Left cardiac atrium (tissue), 4 donors: ENCODE data around the gene CYP1A2. TPM values are rescaled to one million over a fixed set of nuclear protein-coding genes. Genes with fewer than 3 reads are reported as not detected.

Experiments
- ATAC-seq, 2 donors: fragments of 200-7000 bp; cut with Tn5 transposase; one replicate each; pipeline ENCODE4 v1.9.1; 2020; ENCODE audit warnings: mild to moderate bottlenecking in 2 of 2, moderate library complexity in 2 of 2
- DNase-seq: peaks from one replicate; pipeline ENCODE4 v3.0.0-alpha.2; 2020
- intact Hi-C, 2 donors: fragments of 100-400 bp; cut with DNase I; formaldehyde crosslinking; loops; one replicate each; pipeline versions ENCODE4 v1.14.1 to v1.15.1; 2022 to 2023
- total RNA-seq, 2 donors: library from RNA; stranded (reverse); fragmentation: NEBNext Ultra II Directional; extraction: Animal tissue kit (Norgen Biotek cat#: 25700); gene quantifications; one replicate each; pipeline ENCODE4 v1.2.1, GENCODE V29; 2021
- donor health status: DM: no; HTN: yes; CAD: no.
- donor health status: DM: no; HTN: yes; CAD: no; lungs with severe emphysema.
- donor health status: DM: yes; HTN: yes; CAD: no.
- donor health status: Dilated cardiomyopathy.

Gene CYP1A2
- total RNA-seq, 2 donors from 2014 or later: 0.12 TPM; not detected in 1

DNA sequence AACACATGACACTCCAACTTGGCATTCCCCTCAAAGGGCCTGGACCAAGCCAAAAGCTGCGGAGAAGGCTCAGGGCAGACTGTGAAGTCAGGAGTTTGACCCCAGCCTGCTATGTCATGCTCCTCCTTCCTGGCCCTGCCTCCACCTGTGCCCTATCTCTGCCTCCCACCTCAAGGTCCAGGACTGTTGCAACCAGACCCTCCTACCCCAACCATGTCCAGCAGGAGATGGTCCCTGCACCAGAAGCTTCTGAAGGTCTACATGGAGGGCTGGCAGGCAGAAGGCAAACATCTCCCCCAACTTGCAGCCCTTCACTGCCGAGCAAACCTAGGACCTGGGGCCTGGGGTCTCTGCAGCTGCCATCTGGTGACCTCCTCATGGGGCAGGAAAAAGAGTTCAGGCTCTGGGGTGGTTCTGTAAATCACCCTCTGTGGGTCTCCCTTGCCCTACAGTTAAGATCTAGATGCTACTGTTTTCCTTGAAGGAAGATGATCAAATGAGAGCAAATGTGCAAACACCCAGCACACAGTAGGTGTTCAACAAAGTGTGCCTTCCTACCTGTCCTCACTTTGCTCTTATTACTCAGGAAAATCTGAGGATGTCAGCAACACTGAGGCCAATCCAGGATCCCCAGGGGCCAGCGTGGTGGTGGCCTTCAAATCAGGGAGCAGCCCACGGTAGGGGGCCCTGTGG is 21.7 kb downstream of the CYP1A2 start:
- no peak for ATAC-seq
- DNase-seq: no peak
- intact Hi-C loops: loop anchor here (2.0 to 5.0 kb wide), 3 partner anchors 64 to 180 kb away; no protein-coding TSS in a partner anchor

DNA sequence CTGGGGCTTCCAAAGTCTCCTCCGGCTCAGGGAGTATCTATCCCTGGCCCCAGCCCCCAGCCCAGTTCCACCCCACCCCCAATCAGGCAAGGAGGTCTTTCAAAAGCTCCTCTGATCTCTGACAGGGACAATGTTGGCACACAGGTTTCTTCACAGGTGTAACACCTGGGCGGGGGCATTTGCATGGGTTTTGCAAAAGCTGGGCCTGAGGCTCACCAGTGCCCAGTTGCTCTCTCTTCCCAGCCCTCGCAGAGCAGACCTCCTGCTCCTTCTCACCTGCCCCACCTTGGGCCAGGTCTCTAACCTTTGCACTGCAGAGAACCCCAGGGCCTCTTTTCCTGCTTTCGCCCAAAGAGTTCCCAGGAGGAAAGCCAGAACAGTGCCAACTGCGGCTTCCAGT is 24.7 kb downstream of the CYP1A2 start:
- DNase-seq (no peak), ATAC-seq (no peak)
- intact Hi-C loops: loop anchor here in 1 of 2 donors (5.0 kb wide), 1 partner anchor 174 kb away; no protein-coding TSS in a partner anchor

DNA sequence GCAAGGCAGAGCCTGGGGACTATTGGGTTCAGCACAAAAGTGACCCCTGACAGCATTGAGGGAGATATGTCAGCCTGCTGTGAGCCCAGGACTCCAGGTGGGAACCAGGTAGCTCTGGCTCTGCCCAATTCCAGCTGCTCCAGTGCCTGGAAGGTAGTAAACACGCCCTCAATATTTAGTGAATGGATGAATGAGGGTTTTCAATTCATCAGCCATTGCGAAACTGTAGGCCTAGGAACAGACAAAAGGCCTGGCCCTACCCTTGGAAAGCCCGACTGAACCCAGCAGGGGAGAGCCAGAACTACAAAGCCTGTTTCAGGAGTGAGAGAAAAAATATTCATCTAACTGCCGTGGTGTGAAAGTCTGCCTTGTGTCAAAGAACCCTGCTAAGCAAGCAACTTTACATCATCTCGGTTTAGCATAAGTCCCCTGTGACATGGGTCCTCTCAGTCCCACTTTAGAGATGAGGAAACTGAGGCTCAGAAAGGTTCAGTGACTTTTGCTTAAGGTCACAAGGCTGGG is 25.1 kb downstream of the CYP1A2 start:
- intact Hi-C loops: loop anchor here in 1 of 2 donors (5.0 kb wide), 1 partner anchor 174 kb away; no protein-coding TSS in a partner anchor
- ATAC-seq (no peak), DNase-seq (no peak)

DNA sequence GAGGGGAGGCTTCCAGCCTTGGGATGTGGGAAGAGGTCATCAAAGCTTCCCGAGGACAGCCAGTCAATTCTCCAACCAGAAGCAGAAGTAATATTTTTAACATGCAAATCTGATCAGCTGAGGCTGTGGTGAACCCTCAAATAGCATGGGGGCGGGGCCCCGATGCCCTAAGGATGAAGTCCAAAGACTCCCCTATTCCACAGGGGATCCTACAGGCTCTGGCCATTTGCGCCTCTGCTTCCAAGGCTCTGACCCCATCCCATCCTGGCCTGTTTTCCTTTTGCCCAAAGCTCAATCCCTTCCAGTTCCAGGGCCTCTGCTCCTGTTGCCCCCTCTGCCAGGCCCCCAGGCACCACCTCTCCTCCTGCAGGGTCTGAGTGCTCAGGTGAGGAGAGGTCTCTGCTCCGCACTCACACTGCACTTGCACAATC is 26.5 kb downstream of the CYP1A2 start:
- no peak for DNase-seq
- intact Hi-C loops: no loop called here
- ATAC-seq: no peak

DNA sequence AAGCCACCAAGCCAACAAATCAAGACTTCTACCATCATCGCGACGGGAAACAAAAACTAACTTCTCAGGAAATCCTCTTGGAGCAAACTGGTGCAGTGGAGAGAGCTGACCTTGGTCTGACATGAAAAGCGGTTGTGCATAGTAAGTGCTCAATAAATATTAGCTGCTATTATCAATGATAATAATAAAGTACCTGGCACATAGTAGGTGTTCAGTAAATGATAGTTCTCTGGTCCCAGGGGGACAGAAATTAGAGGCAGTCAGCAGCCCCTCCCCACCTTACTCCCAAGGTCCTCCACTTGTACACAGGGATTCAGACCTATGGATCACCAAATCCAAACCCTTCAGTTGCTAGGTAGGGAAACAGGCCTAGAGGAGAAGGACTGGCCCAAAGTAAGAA is 27.2 kb downstream of the CYP1A2 start:
- no peak for ATAC-seq
- intact Hi-C loops: no loop called here

DNA sequence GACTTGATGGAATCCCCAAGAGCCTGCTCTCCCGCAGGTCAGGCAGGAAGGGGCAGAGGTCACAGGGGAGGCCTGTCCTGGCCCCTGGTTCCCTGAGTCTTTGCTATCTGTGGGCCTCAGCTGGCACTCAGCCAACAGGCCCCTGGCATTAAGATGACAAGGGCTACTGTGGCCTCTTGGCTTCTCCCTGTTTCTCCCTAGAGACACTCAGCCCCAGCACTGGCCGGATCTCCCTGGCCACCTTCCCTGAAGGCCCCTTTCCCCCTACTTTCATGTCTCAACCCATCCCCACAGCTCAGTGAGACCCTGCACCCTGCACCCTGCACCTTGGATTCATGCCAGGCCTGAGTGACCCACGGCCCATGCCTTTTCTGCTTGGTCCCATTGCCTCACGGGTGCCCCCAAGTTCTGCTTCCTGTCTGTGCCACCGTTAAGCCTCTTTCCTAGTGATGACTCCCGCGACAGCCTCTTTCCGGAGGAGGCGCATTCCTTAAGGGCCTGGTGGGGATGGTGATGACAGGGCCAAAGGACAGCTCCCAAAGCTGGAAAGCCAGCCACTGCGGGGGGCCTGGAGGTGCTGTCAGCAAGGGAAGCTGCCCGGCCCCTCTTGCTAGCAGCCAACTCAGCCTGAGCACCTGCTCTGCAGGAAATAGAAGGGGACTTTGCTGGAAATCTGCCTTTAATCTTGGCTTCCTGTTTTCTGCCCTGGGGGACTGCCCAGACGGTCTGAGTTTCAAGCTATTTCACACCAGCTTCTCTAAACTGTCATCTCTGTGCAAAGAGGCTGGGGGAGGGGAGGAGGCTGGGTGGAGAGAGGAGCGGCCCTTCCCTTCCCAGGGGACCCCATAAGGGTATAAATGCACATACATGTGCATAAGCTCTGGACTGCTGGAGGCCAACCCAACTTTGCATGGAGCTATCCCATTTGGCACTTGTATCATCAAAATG is 28.4 kb downstream of the CYP1A2 start:
- DNase-seq (peak; percentile 49), ATAC-seq (peak; percentile 28 to 56)
- intact Hi-C loops: no loop called here

More for the DNA sequence above, 27.2 kb downstream of the CYP1A2 start:
- DNase-seq: no peak

DNA sequence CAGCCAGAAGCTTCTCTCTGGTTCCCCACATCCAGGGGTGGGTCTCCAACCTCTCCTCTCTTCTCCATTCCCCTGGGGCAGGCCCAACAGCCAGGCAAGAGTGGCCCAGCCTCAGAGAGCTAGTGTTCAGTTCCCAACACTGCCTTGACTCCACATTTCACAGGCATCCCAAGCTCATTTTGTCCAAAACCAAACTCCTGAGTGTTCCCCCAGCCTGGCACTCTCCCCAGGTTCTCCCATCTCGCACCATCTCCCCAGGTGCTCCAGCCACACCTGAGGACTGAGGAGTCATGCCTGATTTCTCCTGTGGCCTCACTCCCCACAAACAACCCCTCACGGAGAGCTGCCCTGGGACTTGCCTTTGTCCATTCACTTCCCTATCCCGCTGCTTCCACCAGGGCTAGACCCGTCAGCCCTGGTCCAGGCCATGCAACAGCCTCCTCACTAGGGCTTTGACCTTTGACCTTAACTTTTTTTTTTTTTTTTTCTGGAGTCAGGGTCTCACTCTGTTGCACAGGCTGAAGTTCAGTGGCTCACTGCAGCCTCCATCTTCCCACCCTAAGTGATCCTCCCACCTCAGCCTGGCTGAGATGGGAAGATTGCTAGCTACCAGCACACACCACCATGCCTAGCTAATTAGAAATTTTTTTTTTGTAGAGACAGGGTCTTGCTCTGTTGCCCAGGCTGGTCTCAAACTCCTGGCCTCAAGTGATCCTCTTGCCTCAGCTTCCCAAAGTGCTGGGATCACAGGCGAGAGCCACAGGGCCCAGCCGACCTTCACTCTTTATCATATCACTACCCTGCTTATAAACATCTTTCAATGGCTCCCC is 29.3 kb downstream of the CYP1A2 start:
- no peak for ATAC-seq
- no peak for DNase-seq
- intact Hi-C loops: no loop called here

DNA sequence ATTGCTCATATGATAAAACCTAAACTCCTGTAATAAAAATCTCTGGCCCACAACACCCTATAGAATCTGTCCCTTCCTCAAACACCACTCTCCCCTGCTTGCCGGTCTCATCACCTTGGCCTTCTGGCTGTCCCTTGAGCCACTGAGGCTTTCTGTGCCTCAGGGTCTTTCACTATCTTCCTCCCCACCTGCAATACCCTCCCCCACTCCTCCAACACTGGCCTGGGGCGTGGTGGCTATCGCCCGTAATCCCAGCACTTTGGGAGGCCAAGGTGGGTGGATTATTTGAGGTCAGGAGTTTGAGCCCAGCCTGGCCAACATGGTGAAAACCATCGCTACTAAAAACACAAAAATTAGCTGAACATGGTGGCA is 29.9 kb downstream of the CYP1A2 start:
- ATAC-seq (no peak), DNase-seq (no peak)
- intact Hi-C loops: no loop called here

DNA sequence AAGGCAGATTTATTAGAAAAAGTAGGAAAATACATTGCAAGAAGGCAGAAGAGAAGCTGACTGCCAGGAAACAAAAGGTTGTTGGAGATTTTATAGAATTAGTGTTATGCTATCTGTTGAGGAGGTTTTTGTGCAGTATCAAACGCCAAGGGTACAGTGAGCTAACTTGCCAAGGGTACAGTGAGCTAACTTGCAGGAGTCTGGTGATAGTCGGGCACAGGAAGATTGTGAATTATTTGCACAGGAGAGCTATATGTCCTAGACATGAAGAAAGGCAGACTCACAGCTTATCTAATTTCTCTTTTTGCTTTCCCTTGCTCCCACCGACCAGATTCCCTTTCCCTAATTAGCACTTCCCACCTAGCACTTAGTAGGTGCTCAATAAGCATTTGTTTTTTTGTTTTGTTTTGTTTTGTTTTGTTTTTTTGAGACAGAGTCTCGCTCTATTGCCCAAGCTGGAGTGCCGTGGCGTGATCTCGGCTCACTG is 30.6 kb downstream of the CYP1A2 start:
- DNase-seq (no peak), ATAC-seq (no peak)
- intact Hi-C loops: no loop called here

DNA sequence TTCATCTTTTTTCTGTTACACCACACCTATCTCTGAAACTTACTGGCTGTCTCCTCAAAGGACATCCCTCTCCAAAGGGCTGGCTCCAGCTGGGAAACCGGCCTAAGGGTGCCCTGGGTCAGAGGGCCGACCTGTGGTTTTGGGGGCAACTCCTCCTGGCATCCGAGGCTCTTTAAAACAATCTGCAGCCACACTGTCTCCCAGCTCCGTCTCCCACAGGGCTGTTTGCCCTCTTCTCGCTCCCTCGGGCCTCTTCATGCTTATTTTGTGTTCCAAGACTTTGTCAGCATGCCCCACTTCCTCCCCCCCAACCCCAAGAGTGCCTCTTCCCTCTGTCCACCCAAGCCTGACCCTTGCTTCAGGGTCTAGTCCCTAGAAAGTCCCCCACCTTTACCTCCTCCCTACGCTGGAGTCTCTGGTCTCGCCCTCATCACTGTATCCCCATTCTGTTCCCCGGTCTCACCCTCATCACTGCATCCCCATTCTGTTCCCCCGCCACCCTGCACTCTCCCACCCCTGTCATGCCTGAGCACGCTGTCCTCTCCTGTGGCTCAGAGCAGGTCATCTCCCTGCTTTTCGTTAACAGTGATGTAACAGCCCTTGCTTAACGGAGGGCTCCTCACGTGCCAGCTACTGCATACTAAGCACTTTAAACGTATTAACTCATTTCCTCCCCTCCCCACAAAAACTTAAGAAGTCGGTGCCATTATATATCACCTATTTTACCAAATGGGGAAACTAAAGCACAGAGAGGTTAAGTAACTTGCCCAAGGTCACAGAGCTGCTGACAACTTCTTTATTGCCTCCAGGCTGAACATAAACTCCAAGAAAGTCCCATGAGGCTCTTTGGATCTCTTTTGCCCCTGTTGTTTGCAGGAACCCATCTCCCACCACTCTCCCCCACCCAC is 32.1 kb downstream of the CYP1A2 start:
- ATAC-seq (no peak), DNase-seq (no peak)
- intact Hi-C loops: loop anchor here (5.0 to 10.0 kb wide), 3 partner anchors 54 to 157 kb away; partner anchors contain the start of genes COX5A (in 1 of the 2) and FAM219B (in 1 of the 2)

DNA sequence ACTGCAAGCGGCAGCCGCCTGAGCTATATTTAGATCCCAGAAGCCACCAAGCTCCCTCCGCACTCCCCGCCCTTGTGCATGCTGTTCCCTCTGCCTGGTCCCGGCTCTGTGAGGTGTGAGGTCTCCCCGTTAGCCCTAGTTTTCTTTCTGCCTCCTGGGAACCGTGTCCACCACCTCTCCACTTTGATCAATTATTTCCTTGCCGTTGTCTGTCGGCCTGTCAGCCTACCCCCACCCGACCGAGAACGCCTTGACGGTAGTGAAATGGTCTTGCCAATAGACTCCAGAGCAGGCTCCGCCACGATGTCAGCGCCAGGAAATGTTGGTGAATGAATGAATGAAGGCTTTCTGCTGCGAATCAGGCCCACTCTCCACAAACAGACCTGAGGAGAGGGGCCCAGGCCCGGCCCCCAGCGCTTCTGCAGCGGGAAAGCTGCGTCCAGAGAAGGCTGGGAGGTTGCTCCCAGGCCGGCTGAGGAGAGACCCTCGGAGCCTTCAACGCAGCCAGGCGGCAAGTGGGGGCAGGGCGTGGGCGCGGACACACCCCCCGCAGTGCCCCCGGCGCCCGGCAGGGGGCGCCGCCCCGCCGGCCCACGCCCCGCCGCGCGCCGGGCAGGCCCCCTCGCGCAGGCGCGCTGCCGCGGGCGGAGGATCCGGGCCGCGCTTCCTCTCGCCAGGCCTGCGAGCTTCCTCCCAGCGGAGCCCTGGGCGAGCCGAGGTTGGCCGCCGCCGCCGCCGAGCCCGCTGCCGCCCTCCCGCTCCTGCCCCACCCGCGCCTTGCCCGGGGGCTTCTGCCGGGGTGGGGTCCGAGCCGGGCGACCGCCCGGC is 33.0 kb downstream of the CYP1A2 start, which contains the start of gene CSK:
Gene CSK, plus strand, starts transcription at position 650 of the 828 bp plus-strand sequence. CDS start 16,218 bp downstream, outside the sequence.
- intact Hi-C loops: loop anchor here (5.0 to 10.0 kb wide), 3 partner anchors 53 to 156 kb away; partner anchors contain the start of genes COX5A (in 1 of the 2) and FAM219B (in 1 of the 2)
- ATAC-seq (peak; percentile 45 to 63), DNase-seq (peak; percentile 83)

DNA sequence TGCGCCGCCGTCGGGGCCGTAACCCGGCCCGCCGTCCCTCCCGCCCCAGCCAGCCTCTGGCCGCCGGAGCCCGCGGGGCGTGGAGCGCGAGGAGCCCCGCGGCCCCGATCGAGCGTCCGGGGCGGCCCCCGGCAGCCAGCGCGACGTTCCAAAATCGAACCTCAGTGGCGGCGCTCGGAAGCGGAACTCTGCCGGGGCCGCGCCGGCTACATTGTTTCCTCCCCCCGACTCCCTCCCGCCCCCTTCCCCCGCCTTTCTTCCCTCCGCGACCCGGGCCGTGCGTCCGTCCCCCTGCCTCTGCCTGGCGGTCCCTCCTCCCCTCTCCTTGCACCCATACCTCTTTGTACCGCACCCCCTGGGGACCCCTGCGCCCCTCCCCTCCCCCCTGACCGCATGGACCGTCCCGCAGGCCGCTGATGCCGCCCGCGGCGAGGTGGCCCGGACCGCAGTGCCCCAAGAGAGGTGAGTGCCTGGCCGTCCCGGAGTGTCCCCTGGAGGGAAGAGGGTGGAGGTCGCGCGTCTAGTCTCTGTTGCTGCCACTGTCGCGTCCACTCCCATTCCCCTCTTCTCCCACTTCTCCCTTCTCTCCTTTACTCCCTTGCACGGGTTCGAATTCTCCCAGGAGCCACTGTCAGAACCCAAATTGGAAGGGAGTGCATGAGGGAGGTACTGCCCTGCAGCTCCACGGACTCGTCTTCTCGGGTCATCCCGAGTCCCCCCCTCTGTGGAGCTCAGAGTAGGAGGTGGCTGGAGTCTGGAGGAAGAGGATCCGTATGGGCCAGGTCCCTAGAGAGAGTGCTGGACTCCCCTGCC is 33.8 kb downstream of the CYP1A2 start:
- DNase-seq: peak; percentile 61
- peak; percentile 2 to 11 for ATAC-seq
- intact Hi-C loops: loop anchor here (5.0 to 10.0 kb wide), 3 partner anchors 52 to 155 kb away; partner anchors contain the start of genes COX5A (in 1 of the 2) and FAM219B (in 1 of the 2)

DNA sequence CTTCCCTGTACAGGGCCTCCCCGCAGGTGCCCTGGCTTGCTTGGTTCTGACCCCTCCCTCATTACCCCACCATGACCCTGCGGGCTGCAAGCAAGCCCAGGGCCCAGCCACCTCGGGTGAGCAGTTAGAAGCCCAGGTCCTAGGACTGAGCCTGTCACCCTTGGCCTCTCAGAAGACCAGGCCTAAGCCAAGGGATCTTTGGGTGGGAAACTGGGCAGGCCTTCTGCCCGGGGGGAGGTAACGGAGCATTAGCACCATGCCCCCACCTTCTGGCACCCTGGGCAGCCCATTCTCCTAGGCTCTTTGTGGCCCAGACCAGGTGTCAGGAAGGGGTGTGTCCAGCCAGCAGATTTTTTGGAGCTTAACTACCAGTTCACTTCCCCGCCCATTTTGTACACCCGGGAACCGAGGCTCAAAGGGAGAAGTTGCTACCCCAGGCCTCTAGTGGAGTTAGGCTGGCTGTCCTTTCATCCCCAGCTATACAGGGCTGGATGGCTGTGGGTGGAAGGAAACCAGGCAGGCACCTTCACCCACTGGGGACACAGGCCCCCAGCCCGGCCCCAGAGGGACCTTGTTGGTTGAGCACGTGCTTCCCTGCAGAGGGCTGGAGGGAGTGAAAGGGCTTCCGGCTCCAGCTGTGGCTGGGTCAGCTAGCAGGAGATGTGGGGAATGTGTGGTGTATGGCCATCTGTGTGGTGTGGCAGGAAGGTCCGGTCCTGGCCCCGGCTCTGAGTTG is 34.6 kb downstream of the CYP1A2 start:
- ATAC-seq: peak in 1 of 2 donors; percentile 20
- DNase-seq: peak; percentile 36
- intact Hi-C loops: loop anchor here (5.0 to 10.0 kb wide), 3 partner anchors 52 to 154 kb away; partner anchors contain the start of genes COX5A (in 1 of the 2) and FAM219B (in 1 of the 2)

DNA sequence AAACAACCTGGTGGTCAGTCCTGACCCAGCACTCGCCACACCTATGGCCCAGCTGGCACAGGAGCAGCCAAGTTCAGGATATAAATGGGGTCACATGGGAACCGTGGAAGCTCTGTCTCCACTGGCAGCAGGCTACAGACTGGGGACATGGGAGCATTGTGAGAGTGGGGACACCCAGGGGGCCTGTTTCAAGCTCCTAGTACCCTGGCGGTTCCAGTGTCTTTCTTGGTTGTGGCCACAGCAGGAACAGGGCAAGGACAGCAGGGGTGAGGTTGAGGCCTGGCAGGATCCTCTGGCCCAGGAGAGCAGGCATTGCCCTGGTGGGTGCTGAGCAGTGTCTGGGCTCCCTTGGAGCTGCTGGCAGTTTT is 35.1 kb downstream of the CYP1A2 start:
- intact Hi-C loops: loop anchor here (5.0 to 10.0 kb wide), 3 partner anchors 51 to 154 kb away; partner anchors contain the start of genes COX5A (in 1 of the 2) and FAM219B (in 1 of the 2)
- DNase-seq: no peak
- ATAC-seq: no peak
